Measurements from ENCODE around the gene SPATS1.
"Not testable (repeated sequence)": the region's sequence is repeated elsewhere in the genome, so short reads cannot be mapped to it uniquely, and the experiment has no call there.

SPATS1 gene

GRCh38 chr6:44339763-44340625, 2.5 kb upstream of the SPATS1 start:
- FAIRE-seq, result no peak
- no peak for DNase-seq (ENCODE audit: insufficient read length, low spot score)

- DNase-seq (ENCODE audit: insufficient read length, low spot score), result no peak
- no peak for FAIRE-seq
Measured at GRCh38 chr6:44341095-44341890, 1.2 kb upstream of the SPATS1 start.

GRCh38 chr6:44342052-44342451, 398 bp upstream of the SPATS1 start:
- FAIRE-seq (no peak), DNase-seq (ENCODE audit: insufficient read length, low spot score) (no peak)

GRCh38 chr6:44346818-44347217, 4.4 kb downstream of the SPATS1 start:
- DNase-seq (ENCODE audit: insufficient read length, low spot score); FAIRE-seq: not testable (repeated sequence)

GRCh38 chr6:44349904-44350649, 7.6 kb downstream of the SPATS1 start:
- no peak for DNase-seq (ENCODE audit: insufficient read length, low spot score)
- no peak for FAIRE-seq

GRCh38 chr6:44350650-44350994, 8.2 kb downstream of the SPATS1 start:
- not testable (repeated sequence) for DNase-seq (ENCODE audit: insufficient read length, low spot score); FAIRE-seq

GRCh38 chr6:44352259-44352658, 9.8 kb downstream of the SPATS1 start:
- no peak for DNase-seq (ENCODE audit: insufficient read length, low spot score)
- FAIRE-seq, result no peak

- FAIRE-seq (no peak), DNase-seq (ENCODE audit: insufficient read length, low spot score) (no peak)
Measured at GRCh38 chr6:44353336-44353735, 10.9 kb downstream of the SPATS1 start.

- FAIRE-seq (no peak), DNase-seq (ENCODE audit: insufficient read length, low spot score) (no peak)
Measured at GRCh38 chr6:44355640-44356039, 13.2 kb downstream of the SPATS1 start.

- FAIRE-seq (no peak), DNase-seq (ENCODE audit: insufficient read length, low spot score) (no peak)
Measured at GRCh38 chr6:44356487-44356886, 14.0 kb downstream of the SPATS1 start.

GRCh38 chr6:44359973-44360372, 17.5 kb downstream of the SPATS1 start:
- FAIRE-seq, result no peak
- no peak for DNase-seq (ENCODE audit: insufficient read length, low spot score)

GRCh38 chr6:44361947-44362346, 19.5 kb downstream of the SPATS1 start:
- DNase-seq (ENCODE audit: insufficient read length, low spot score) (no peak), FAIRE-seq (no peak)

- FAIRE-seq, result no peak
Measured at GRCh38 chr6:44363377-44363926, 21.0 kb downstream of the SPATS1 start.

GRCh38 chr6:44366781-44367180, 24.3 kb downstream of the SPATS1 start:
- FAIRE-seq, result no peak
- no peak for DNase-seq (ENCODE audit: insufficient read length, low spot score)

More at GRCh38 chr6:44363377-44363926, 21.0 kb downstream of the SPATS1 start:
- no peak for DNase-seq (ENCODE audit: insufficient read length, low spot score)

- no peak for DNase-seq (ENCODE audit: insufficient read length, low spot score)
Measured at GRCh38 chr6:44367681-44368080, 25.2 kb downstream of the SPATS1 start.

GRCh38 chr6:44373051-44373450, 30.6 kb downstream of the SPATS1 start:
- no peak for FAIRE-seq

More at GRCh38 chr6:44367681-44368080, 25.2 kb downstream of the SPATS1 start:
- FAIRE-seq, result no peak

GRCh38 chr6:44373787-44374186, 31.3 kb downstream of the SPATS1 start:
- FAIRE-seq (no peak), DNase-seq (ENCODE audit: insufficient read length, low spot score) (no peak)

More at GRCh38 chr6:44373051-44373450, 30.6 kb downstream of the SPATS1 start:
- no peak for DNase-seq (ENCODE audit: insufficient read length, low spot score)

GRCh38 chr6:44375071-44375470, 32.6 kb downstream of the SPATS1 start:
- FAIRE-seq, result no peak
- no peak for DNase-seq (ENCODE audit: insufficient read length, low spot score)

- no peak for FAIRE-seq
- no peak for DNase-seq (ENCODE audit: insufficient read length, low spot score)
Measured at GRCh38 chr6:44377484-44377883, 35.0 kb downstream of the SPATS1 start.

GRCh38 chr6:44377971-44378370, 35.5 kb downstream of the SPATS1 start:
- FAIRE-seq (no peak), DNase-seq (ENCODE audit: insufficient read length, low spot score) (no peak)

- no peak for FAIRE-seq
- no peak for DNase-seq (ENCODE audit: insufficient read length, low spot score)
Measured at GRCh38 chr6:44381739-44382138, 39.3 kb downstream of the SPATS1 start.

Data from GM19239 (cell line).